Amygdala (tissue), 56 donors: ENCODE measurements around the gene MSANTD3.

ENCODE experiments used
- DNase-seq, 56 donors: peaks; one replicate each; lab custom pipeline; 2025; lab: John Stamatoyannopoulos, UW

The MSANTD3 gene

GRCh38 chr9:100465274-100465673 lies 38.3 kb downstream of the MSANTD3 start:
- DNase-seq: peak in 3 of 56 donors; percentile 12 to 51 (median 18)

GRCh38 chr9:100465761-100466160 lies 38.8 kb downstream of the MSANTD3 start:
- DNase-seq: no peak

- peak in 1 of 56 donors; percentile 9 for DNase-seq
Observed at GRCh38 chr9:100466171-100466828, 39.4 kb downstream of the MSANTD3 start.

- no peak for DNase-seq
Observed at GRCh38 chr9:100466829-100467221, 39.9 kb downstream of the MSANTD3 start.

GRCh38 chr9:100468041-100468440 lies 41.1 kb downstream of the MSANTD3 start:
- DNase-seq: no peak

- DNase-seq: no peak
Observed at GRCh38 chr9:100472268-100472667, 45.3 kb downstream of the MSANTD3 start.

GRCh38 chr9:100472788-100473275 lies 45.9 kb downstream of the MSANTD3 start, which contains the start of gene TMEFF1:
TSS of gene TMEFF1 (plus strand) at chr9:100473149. CDS start at chr9:100473545, 396 bp downstream.
- peak in 41 of 56 donors; percentile 11 to 81 (median 54) for DNase-seq

GRCh38 chr9:100473276-100474081 lies 46.5 kb downstream of the MSANTD3 start:
- DNase-seq: peak in 21 of 56 donors; percentile 21 to 66 (median 49)

- peak in 17 of 56 donors; percentile 4 to 55 (median 27) for DNase-seq
Observed at GRCh38 chr9:100474082-100474923, 47.4 kb downstream of the MSANTD3 start.

- no peak for DNase-seq
Observed at GRCh38 chr9:100474924-100475276, 48.0 kb downstream of the MSANTD3 start.

GRCh38 chr9:100477241-100477640 lies 50.3 kb downstream of the MSANTD3 start:
- DNase-seq: no peak

- DNase-seq: no peak
Observed at GRCh38 chr9:100478192-100478591, 51.2 kb downstream of the MSANTD3 start.

GRCh38 chr9:100479820-100480219 lies 52.9 kb downstream of the MSANTD3 start:
- DNase-seq: no peak

- no peak for DNase-seq
Observed at GRCh38 chr9:100485196-100485595, 58.3 kb downstream of the MSANTD3 start.

- DNase-seq: no peak
Observed at GRCh38 chr9:100486479-100487176, 59.7 kb downstream of the MSANTD3 start.

- no peak for DNase-seq
Observed at GRCh38 chr9:100488177-100488576, 61.2 kb downstream of the MSANTD3 start.

- no peak for DNase-seq
Observed at GRCh38 chr9:100489836-100490235, 62.9 kb downstream of the MSANTD3 start.

- DNase-seq: peak in 4 of 56 donors; percentile 10 to 22 (median 12)
Observed at GRCh38 chr9:100492952-100493351, 66.0 kb downstream of the MSANTD3 start.

GRCh38 chr9:100498592-100498991 lies 71.6 kb downstream of the MSANTD3 start:
- DNase-seq: no peak

GRCh38 chr9:100499460-100499859 lies 72.5 kb downstream of the MSANTD3 start:
- no peak for DNase-seq
